ENCODE data around the gene KRAS. TPM values are rescaled to one million over a fixed set of nuclear protein-coding genes. Genes with fewer than 3 reads are reported as not detected.

KRAS gene
- total and polyA plus RNA-seq, 4 donors = 6.2 to 33.0 (median 14.1) TPM

- Histone ChIP-seq H3K9me3 (ENCODE audit: control insufficient read depth in 4 of 4, low read length in 3 of 4) (no peaks in the 10 kb centered on the region), H3K4me1 (ENCODE audit: control insufficient read depth in 4 of 4, insufficient read depth in 4 of 4, low read length in 3 of 4) (peaks cover 0 to 5% (median 2%) of the 10 kb centered on the region in 4 donors), H3K4me3 (ENCODE audit: low read depth in 1 of 3, low read length in 3 of 3) (no peak overlapping the region), H3K27me3 (ENCODE audit: control insufficient read depth in 4 of 4, insufficient read depth in 4 of 4, low read length in 3 of 4) (no peaks in the 10 kb centered on the region), H3K27ac (ENCODE audit: low read depth in 1 of 2, low read length in 2 of 2) (no peak overlapping the region), H3K9ac (ENCODE audit: low read depth in 1 of 2, low read length in 2 of 2) (no peak overlapping the region), H3K36me3 (ENCODE audit: control insufficient read depth in 4 of 4, insufficient read depth in 3 of 4, low read depth in 1 of 4, low read length in 3 of 4) (no peaks in the 10 kb centered on the region)
- DNase-seq (ENCODE audit: low spot score) = peak; percentile 80
- WGBS = 67% methylated on average over 4 of the region's 4 CpGs
- peak; percentile 9 to 10 for TF ChIP-seq HNF4A (conservative IDR thresholded peaks at IDR 0.05)
- TF ChIP-seq RAD21 (IDR thresholded peaks at IDR 0.05) = no peak
- TF ChIP-seq FOXA1 (IDR thresholded peaks at IDR 0.05) = no peak
- TF ChIP-seq JUND (IDR thresholded peaks at IDR 0.05) = no peak
- peak; percentile 43 to 55 for TF ChIP-seq RXRA (IDR thresholded peaks at IDR 0.05)
- no peak for TF ChIP-seq HNF4G (IDR thresholded peaks at IDR 0.05)
- no peak for TF ChIP-seq FOXA2 (IDR thresholded peaks at IDR 0.05)
- TF ChIP-seq YY1 (IDR thresholded peaks at IDR 0.05) = peak; percentile 30
These were observed 25.6 kb upstream of the KRAS start for GRCh38 chr12:25276199-25276937.

GRCh38 chr12:25271486-25272098, 20.9 kb upstream of the KRAS start:
- Histone ChIP-seq H3K4me3 (ENCODE audit: low read depth in 1 of 3, low read length in 3 of 3) (no peak overlapping the region), H3K9ac (ENCODE audit: low read depth in 1 of 2, low read length in 2 of 2) (no peak overlapping the region), H3K27me3 (ENCODE audit: control insufficient read depth in 4 of 4, insufficient read depth in 4 of 4, low read length in 3 of 4) (no peaks in the 10 kb centered on the region), H3K4me1 (ENCODE audit: control insufficient read depth in 4 of 4, insufficient read depth in 4 of 4, low read length in 3 of 4) (peaks cover 0 to 5% (median 2%) of the 10 kb centered on the region in 4 donors), H3K27ac (ENCODE audit: low read depth in 1 of 2, low read length in 2 of 2) (no peak overlapping the region), H3K9me3 (ENCODE audit: control insufficient read depth in 4 of 4, low read length in 3 of 4) (no peaks in the 10 kb centered on the region), H3K36me3 (ENCODE audit: control insufficient read depth in 4 of 4, insufficient read depth in 3 of 4, low read depth in 1 of 4, low read length in 3 of 4) (no peaks in the 10 kb centered on the region)
- WGBS = 70% methylated on average over 4 of the region's 4 CpGs
- TF ChIP-seq FOXA1 (IDR thresholded peaks at IDR 0.05) (no peak), MAX (IDR thresholded peaks at IDR 0.05) (no peak), GABPA (IDR thresholded peaks at IDR 0.05 in 1 of 2, conservative IDR thresholded peaks at IDR 0.05 in 1 of 2) (no peak), HNF4G (IDR thresholded peaks at IDR 0.05) (no peak), TAF1 (conservative IDR thresholded peaks at IDR 0.05) (no peak), SP1 (IDR thresholded peaks at IDR 0.05) (no peak), JUND (IDR thresholded peaks at IDR 0.05) (no peak), NR2F2 (IDR thresholded peaks at IDR 0.05) (no peak), RAD21 (IDR thresholded peaks at IDR 0.05) (no peak), REST (IDR thresholded peaks at IDR 0.05) (no peak), EGR1 (IDR thresholded peaks at IDR 0.05; ENCODE audit: low read depth in 2 of 2) (no peak), YY1 (IDR thresholded peaks at IDR 0.05) (no peak)
- DNase-seq (ENCODE audit: low spot score) = no peak

Data from liver (tissue), 9 donors.